Osteoblast (primary cell): ENCODE data around the gene GAREM1. TPM values are rescaled to one million over a fixed set of nuclear protein-coding genes. Genes with fewer than 3 reads are reported as not detected.

Experiments used
- DNase-seq: peaks from one replicate; pipeline ENCODE4 v3.0.0; 2011; ENCODE audit warnings: low spot score, mixed read lengths; ENCODE audit not compliant: insufficient read length; ENCODE audit errors: missing footprints
- H2AFZ ChIP-seq: 2 replicates; pipeline ENCODE4 v1.6.0; 2011; ENCODE audit warnings: mild to moderate bottlenecking, low read length
- H3K27ac ChIP-seq: 2 replicates; pipeline ENCODE4 v1.5.1; 2011; ENCODE audit warnings: mild to moderate bottlenecking, low read depth, low read length, moderate library complexity
- H3K27me3 ChIP-seq: 2 replicates; pipeline ENCODE4 v1.6.0; 2012; ENCODE audit warnings: mild to moderate bottlenecking, control low read depth, inconsistent platforms, low read length, moderate library complexity; ENCODE audit not compliant: insufficient read depth
- H3K36me3 ChIP-seq: 2 replicates; pipeline ENCODE4 v1.5.1; 2011; ENCODE audit warnings: mild to moderate bottlenecking, low read length, control low read depth, moderate library complexity; ENCODE audit not compliant: insufficient read depth
- H3K4me1 ChIP-seq: 2 replicates; pipeline ENCODE4 v1.5.1; 2011; ENCODE audit warnings: mild to moderate bottlenecking, low read length, control low read depth, moderate library complexity; ENCODE audit not compliant: insufficient read depth
- H3K4me2 ChIP-seq: 2 replicates; pipeline ENCODE4 v1.6.0; 2011; ENCODE audit warnings: mild to moderate bottlenecking, low read length; ENCODE audit not compliant: insufficient read depth
- H3K4me3 ChIP-seq: fragments of 200-600 bp; sonication (generic); 3 replicates; pipeline ENCODE4 v1.5.1; 2012; ENCODE audit warnings: mild to moderate bottlenecking, low read length, inconsistent platforms; ENCODE audit not compliant: insufficient read depth
- H3K79me2 ChIP-seq: 2 replicates; pipeline ENCODE4 v1.6.0; 2012; ENCODE audit warnings: mild to moderate bottlenecking, low read length, control low read depth, inconsistent platforms; ENCODE audit not compliant: insufficient read depth
- H3K9me3 ChIP-seq: 2 replicates; pipeline ENCODE4 v1.5.1; 2011; ENCODE audit warnings: low read depth, low read length, control low read depth
- H4K20me1 ChIP-seq: 2 replicates; pipeline ENCODE4 v1.6.0; 2012; ENCODE audit warnings: mild to moderate bottlenecking, low read length, control low read depth; ENCODE audit not compliant: insufficient read depth
- total RNA-seq: library from RNA; depleted of rRNA; stranded (reverse); fragments of >200 nt; gene quantifications from 2 replicates; pipeline ENCODE4 v1.2.3, GENCODE V29; 2012
- TF ChIP-seq, protein P1 (sequence below): IDR thresholded peaks from 2 replicates; pipeline ENCODE4 v1.5.1; 2011; ENCODE audit warnings: mild to moderate bottlenecking, low read depth, low read length, moderate library complexity; ENCODE audit errors: extremely low read depth

The GAREM1 gene
- total RNA-seq, 1 donor, result 3.6 TPM

GRCh38 chr18:32271672-32272208 lies 198.9 kb downstream of the GAREM1 start:
- H3K4me1 ChIP-seq, result peaks cover under 1% of the 10 kb centered on the region
- H3K9me3 ChIP-seq, result no peaks in the 10 kb centered on the region
- no peak overlapping the region for H3K4me2 ChIP-seq
- H3K79me2 ChIP-seq, result no peaks in the 10 kb centered on the region
- no peaks in the 10 kb centered on the region for H3K36me3 ChIP-seq
- H4K20me1 ChIP-seq, result no peaks in the 10 kb centered on the region
- H3K27ac ChIP-seq, result no peak overlapping the region
- TF ChIP-seq, protein P1, sequence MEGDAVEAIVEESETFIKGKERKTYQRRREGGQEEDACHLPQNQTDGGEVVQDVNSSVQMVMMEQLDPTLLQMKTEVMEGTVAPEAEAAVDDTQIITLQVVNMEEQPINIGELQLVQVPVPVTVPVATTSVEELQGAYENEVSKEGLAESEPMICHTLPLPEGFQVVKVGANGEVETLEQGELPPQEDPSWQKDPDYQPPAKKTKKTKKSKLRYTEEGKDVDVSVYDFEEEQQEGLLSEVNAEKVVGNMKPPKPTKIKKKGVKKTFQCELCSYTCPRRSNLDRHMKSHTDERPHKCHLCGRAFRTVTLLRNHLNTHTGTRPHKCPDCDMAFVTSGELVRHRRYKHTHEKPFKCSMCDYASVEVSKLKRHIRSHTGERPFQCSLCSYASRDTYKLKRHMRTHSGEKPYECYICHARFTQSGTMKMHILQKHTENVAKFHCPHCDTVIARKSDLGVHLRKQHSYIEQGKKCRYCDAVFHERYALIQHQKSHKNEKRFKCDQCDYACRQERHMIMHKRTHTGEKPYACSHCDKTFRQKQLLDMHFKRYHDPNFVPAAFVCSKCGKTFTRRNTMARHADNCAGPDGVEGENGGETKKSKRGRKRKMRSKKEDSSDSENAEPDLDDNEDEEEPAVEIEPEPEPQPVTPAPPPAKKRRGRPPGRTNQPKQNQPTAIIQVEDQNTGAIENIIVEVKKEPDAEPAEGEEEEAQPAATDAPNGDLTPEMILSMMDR, result peak; percentile 75
- peak; percentile 88 for DNase-seq
- H3K4me3 ChIP-seq, result no peak overlapping the region
- no peaks in the 10 kb centered on the region for H3K27me3 ChIP-seq
- H2AFZ ChIP-seq, result no peak overlapping the region

GRCh38 chr18:32270341-32270740 lies 200.3 kb downstream of the GAREM1 start:
- Histone ChIP-seq H3K9me3 (no peaks in the 10 kb centered on the region), H4K20me1 (no peaks in the 10 kb centered on the region), H3K27ac (no peak overlapping the region), H3K4me1 (no peaks in the 10 kb centered on the region), H3K4me2 (no peak overlapping the region), H3K27me3 (no peaks in the 10 kb centered on the region), H3K4me3 (no peak overlapping the region), H2AFZ (no peak overlapping the region), H3K36me3 (no peaks in the 10 kb centered on the region), H3K79me2 (no peaks in the 10 kb centered on the region)
- TF ChIP-seq, protein P1, result no peak
- no peak for DNase-seq

- Histone ChIP-seq H3K4me3 (no peak overlapping the region), H3K27me3 (no peaks in the 10 kb centered on the region), H3K36me3 (no peaks in the 10 kb centered on the region), H3K4me1 (no peaks in the 10 kb centered on the region), H3K79me2 (no peaks in the 10 kb centered on the region), H3K9me3 (no peaks in the 10 kb centered on the region), H3K4me2 (no peak overlapping the region), H2AFZ (no peak overlapping the region), H3K27ac (no peak overlapping the region), H4K20me1 (no peaks in the 10 kb centered on the region)
- TF ChIP-seq, protein P1, result no peak
- no peak for DNase-seq
Measured at GRCh38 chr18:32267463-32267862, 203.2 kb downstream of the GAREM1 start.

DNA sequence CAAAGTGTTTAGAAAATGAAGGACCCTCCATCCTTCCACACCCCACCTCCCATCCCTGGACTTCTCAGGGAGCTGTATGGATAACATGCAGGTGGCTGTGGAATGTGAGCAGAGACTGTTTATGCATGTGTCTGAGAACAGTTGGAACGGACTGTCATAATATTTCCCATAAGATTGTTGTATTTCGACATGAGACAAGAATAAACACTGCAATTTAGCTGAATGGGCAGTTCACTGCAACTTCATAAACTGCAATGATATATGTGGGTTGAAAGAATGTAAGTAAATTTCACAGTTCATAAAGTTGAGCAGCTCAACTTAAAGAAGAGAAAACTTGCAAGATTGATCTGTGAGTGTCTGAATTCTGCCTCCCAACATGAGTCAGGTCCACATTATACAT lies 206.3 kb downstream of the GAREM1 start:
- Histone ChIP-seq H3K27ac (no peak overlapping the region), H3K4me2 (no peak overlapping the region), H3K9me3 (no peaks in the 10 kb centered on the region), H3K36me3 (no peaks in the 10 kb centered on the region), H3K79me2 (no peaks in the 10 kb centered on the region), H3K27me3 (no peaks in the 10 kb centered on the region), H2AFZ (no peak overlapping the region), H3K4me3 (no peak overlapping the region), H3K4me1 (no peaks in the 10 kb centered on the region), H4K20me1 (no peaks in the 10 kb centered on the region)
- DNase-seq, result no peak
- TF ChIP-seq, protein P1, result no peak
